HG02642 (cell line): ENCODE data around the gene TFEC.

Source experiments
- ATAC-seq: cut with Tn5 transposase; IDR thresholded peaks from one replicate; pipeline ENCODE4 v1.9.1; 2021; ENCODE audit warnings: mild to moderate bottlenecking; ENCODE audit not compliant: unreplicated experiment, poor library complexity

TFEC gene

GRCh38 chr7:115997221-115997620, 33.3 kb downstream of the TFEC start:
- no peak for ATAC-seq

- no peak for ATAC-seq
Measured at GRCh38 chr7:115995701-115996100, 34.9 kb downstream of the TFEC start.

- ATAC-seq = no peak
Measured at GRCh38 chr7:115988401-115988800, 42.2 kb downstream of the TFEC start.

GRCh38 chr7:115987486-115987885, 43.1 kb downstream of the TFEC start:
- no peak for ATAC-seq

GRCh38 chr7:115984105-115984504, 46.5 kb downstream of the TFEC start:
- ATAC-seq = no peak

GRCh38 chr7:115980159-115980558, 50.4 kb downstream of the TFEC start:
- no peak for ATAC-seq

GRCh38 chr7:115976651-115977050, 53.9 kb downstream of the TFEC start:
- ATAC-seq = no peak

GRCh38 chr7:115975766-115976165, 54.8 kb downstream of the TFEC start:
- no peak for ATAC-seq

- ATAC-seq = no peak
Measured at GRCh38 chr7:115973406-115973805, 57.2 kb downstream of the TFEC start.

- ATAC-seq = no peak
Measured at GRCh38 chr7:115971506-115971905, 59.1 kb downstream of the TFEC start.

GRCh38 chr7:115968596-115968995, 62.0 kb downstream of the TFEC start:
- ATAC-seq = no peak

GRCh38 chr7:115968171-115968570, 62.4 kb downstream of the TFEC start:
- no peak for ATAC-seq

GRCh38 chr7:115965796-115966475, 64.6 kb downstream of the TFEC start:
- no peak for ATAC-seq

GRCh38 chr7:115965236-115965635, 65.3 kb downstream of the TFEC start:
- no peak for ATAC-seq

GRCh38 chr7:115964799-115965198, 65.8 kb downstream of the TFEC start:
- ATAC-seq = no peak

GRCh38 chr7:115962340-115962739, 68.2 kb downstream of the TFEC start:
- ATAC-seq = no peak

- no peak for ATAC-seq
Measured at GRCh38 chr7:115953592-115954255, 76.8 kb downstream of the TFEC start.

- no peak for ATAC-seq
Measured at GRCh38 chr7:115952832-115953231, 77.7 kb downstream of the TFEC start.

- no peak for ATAC-seq
Measured at GRCh38 chr7:115951547-115951946, 79.0 kb downstream of the TFEC start.

GRCh38 chr7:115941703-115942268, 88.8 kb downstream of the TFEC start:
- no peak for ATAC-seq

GRCh38 chr7:115940460-115941060, 90.0 kb downstream of the TFEC start:
- ATAC-seq = no peak
